ENCODE measurements around the gene TACO1.

DNA sequence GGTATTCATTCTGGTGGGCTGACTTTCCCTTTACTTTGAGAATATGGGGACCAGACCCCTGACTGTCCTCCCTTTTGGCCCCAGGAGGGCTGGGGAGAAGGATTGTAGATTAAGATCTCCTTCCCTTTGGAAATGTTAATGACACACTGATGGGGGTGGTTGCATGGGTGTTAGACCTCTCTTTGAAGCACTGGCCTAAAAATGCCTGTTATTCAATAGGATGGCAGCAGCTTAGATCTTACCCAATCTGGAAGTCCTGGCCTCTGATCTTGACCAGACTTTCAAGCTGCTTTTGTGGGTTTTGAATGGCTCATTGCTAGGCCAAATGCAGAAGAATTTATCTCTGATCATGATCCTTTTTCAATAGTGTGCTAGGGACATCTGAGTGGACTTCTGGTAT, 47.2 kb downstream of the TACO1 start:
- TF ChIP-seq MAFK (IDR thresholded peaks at IDR 0.05; ENCODE audit: low read depth, low read length) (no peak), CHD1 (IDR thresholded peaks at IDR 0.05; ENCODE audit: low read depth, low read length) (no peak), RFX5 (IDR thresholded peaks at IDR 0.05; ENCODE audit: low read depth, low read length) (no peak), MXI1 (IDR thresholded peaks at IDR 0.05; ENCODE audit: borderline replicate concordance, low read depth, low read length) (no peak), POLR2A (IDR thresholded peaks at IDR 0.05; ENCODE audit: low read depth, low read length) (no peak), RAD21 (IDR thresholded peaks at IDR 0.05; ENCODE audit: low read length) (no peak), FOS (IDR thresholded peaks at IDR 0.05; ENCODE audit: low read depth, low read length) (no peak), SMC3 (IDR thresholded peaks at IDR 0.05; ENCODE audit: low read depth, low read length) (no peak), CEBPB (IDR thresholded peaks at IDR 0.05; ENCODE audit: low read depth, low read length) (no peak), RCOR1 (IDR thresholded peaks at IDR 0.05; ENCODE audit: insufficient replicate concordance, low read length) (no peak)
- TF ChIP-seq, protein P1, sequence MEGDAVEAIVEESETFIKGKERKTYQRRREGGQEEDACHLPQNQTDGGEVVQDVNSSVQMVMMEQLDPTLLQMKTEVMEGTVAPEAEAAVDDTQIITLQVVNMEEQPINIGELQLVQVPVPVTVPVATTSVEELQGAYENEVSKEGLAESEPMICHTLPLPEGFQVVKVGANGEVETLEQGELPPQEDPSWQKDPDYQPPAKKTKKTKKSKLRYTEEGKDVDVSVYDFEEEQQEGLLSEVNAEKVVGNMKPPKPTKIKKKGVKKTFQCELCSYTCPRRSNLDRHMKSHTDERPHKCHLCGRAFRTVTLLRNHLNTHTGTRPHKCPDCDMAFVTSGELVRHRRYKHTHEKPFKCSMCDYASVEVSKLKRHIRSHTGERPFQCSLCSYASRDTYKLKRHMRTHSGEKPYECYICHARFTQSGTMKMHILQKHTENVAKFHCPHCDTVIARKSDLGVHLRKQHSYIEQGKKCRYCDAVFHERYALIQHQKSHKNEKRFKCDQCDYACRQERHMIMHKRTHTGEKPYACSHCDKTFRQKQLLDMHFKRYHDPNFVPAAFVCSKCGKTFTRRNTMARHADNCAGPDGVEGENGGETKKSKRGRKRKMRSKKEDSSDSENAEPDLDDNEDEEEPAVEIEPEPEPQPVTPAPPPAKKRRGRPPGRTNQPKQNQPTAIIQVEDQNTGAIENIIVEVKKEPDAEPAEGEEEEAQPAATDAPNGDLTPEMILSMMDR (conservative IDR thresholded peaks at IDR 0.05; ENCODE audit: low read depth, low read length): no peak
- TF ChIP-seq, protein P2, sequence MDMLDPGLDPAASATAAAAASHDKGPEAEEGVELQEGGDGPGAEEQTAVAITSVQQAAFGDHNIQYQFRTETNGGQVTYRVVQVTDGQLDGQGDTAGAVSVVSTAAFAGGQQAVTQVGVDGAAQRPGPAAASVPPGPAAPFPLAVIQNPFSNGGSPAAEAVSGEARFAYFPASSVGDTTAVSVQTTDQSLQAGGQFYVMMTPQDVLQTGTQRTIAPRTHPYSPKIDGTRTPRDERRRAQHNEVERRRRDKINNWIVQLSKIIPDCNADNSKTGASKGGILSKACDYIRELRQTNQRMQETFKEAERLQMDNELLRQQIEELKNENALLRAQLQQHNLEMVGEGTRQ (IDR thresholded peaks at IDR 0.05; ENCODE audit: low read depth, low read length): no peak
- TF ChIP-seq, protein P3, sequence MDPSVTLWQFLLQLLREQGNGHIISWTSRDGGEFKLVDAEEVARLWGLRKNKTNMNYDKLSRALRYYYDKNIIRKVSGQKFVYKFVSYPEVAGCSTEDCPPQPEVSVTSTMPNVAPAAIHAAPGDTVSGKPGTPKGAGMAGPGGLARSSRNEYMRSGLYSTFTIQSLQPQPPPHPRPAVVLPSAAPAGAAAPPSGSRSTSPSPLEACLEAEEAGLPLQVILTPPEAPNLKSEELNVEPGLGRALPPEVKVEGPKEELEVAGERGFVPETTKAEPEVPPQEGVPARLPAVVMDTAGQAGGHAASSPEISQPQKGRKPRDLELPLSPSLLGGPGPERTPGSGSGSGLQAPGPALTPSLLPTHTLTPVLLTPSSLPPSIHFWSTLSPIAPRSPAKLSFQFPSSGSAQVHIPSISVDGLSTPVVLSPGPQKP (IDR thresholded peaks at IDR 0.05; ENCODE audit: borderline replicate concordance, low read depth, low read length): no peak
